HG03342 (cell line): ENCODE measurements around the gene CDK5RAP2.
A peak's percentile ranks its signal among the peaks of the same experiment; 100 is the strongest.

Experiments used
- ATAC-seq: cut with Tn5 transposase; IDR thresholded peaks from one replicate; pipeline ENCODE4 v1.9.1; 2021; ENCODE audit warnings: mild to moderate bottlenecking, moderate library complexity; ENCODE audit not compliant: unreplicated experiment

The CDK5RAP2 gene

DNA sequence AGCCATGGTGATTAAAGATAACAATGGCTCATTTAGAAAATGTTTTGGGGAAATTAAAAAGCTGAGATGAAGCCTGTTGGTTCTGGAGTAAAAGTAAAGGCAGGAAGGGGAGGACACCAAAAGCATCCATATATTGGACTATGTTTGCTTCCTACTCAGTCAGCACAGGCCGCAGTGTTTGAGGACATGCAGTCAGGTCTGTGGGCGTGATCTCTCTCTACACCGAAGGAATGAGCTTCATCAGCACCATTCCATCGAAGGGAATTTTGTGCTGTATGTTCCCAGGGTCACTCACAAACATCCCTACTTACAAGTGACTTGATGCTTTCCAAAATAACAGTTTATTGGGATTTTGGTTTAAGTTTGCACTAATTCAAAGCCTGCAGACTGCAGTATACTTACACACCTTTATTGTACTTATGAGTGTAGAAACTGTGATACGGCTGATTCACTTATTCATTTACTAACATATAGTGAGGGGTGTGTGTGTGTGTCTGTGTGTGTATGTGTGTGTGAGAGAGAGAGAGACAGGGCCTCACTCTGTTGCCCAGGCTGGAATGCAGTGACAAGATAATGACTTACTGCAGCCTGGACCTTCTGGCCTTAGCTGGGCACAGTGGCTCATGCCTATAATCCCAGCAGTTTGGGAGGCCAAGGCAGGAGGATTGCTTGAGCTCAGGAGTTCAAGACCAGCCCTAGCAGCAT is 13.4 kb upstream of the CDK5RAP2 start:
- no peak for ATAC-seq

DNA sequence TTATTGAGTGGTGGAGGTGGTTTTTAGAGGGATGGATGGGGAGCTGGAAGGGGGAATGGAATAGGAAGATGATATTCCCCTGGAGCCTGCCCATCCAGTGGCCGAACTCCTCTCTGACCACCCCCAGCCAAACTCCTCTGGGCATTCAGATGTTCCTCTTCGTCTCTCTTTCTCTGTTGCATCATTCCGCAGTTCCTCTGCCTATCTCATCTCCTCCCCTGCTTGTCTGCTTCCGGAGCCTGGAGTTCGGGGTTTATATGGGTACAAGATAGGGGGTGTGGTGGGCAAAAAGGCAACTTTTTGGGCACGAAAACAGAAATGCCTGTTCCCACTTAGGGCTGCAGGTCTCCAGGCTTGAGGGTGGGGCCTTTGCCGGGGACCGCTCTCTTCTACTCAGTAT is 12.2 kb upstream of the CDK5RAP2 start:
- no peak for ATAC-seq

DNA sequence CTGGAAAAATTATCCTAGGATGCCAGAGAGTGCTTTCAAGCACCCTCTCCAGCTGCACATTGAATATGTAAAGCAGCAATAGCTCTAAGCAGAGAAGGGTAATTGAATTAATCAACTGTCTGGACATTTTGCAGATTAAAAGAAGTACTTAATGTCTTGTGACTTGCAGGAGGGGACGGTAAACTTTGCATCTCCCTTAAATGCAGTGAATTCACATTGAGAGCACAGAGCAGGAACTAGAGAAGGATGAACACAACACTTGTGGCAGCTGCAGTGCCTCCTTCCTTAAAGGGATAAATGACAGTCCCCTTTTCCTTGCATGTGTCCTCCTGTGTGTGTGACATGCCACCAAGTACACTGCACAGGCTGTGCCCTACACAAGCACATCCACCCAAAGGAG is 7.4 kb upstream of the CDK5RAP2 start:
- ATAC-seq: no peak

DNA sequence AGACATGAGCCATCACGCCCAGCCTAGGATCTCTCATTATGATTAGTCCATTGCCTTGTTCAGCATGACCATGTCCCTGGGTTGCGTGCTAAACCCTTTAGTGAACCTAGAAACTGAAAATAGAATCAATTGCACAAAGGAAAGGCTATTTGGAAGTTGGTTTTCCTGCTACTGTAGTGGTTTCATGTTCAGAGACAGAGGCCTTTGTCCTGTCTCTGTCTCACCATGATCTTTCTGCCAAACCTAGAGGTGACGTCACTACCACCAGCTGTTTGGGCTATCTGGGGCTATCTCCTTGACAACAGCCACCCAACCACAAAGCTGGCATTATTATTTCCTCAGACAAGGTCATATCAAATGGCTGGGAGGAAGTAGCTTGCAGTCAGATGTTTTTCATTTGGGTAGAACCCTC is 4.0 kb upstream of the CDK5RAP2 start:
- ATAC-seq: peak; percentile 58

DNA sequence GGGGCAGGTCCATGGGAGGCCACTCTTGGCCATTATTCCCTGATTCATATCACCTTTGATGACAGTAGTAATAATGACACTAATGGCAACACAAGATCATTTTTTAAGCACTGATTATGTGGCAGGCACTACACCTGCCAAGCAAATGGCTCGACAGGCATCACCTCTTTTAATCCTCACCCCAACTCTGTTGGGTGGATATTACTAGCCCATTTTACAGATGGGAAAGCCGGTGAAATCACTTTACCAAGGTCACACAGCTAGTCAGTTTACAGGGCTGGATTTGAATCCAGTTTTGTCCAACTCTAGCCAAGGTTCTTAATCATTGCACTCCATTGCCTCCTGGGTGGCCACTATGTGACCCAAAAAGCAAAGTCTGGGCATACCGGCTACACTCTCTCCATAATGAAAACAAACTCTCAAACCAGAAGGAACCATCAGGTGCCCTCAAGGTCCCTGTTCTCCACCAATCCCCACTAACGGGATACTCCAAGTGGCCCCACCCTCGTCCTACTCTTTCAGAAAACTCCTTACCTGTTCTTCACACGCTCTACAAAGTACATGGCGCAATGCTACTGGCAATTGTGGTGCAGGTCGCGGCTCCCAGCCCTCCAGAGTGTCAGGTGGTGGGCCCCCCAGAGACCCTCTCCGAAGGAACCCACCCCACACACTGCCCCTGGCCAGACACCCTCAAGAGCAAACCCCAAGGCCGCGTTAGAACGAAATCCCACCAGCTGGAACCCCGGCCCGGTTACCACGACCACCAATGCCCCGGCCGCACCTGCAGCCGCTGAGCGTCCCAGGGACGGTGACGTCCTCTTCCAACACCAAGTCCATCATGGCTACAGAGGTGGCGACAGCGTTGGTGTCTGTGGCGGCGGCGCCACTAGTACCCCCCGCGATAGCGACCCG is 572 bp downstream of the CDK5RAP2 start:
- ATAC-seq: peak; percentile 26

DNA sequence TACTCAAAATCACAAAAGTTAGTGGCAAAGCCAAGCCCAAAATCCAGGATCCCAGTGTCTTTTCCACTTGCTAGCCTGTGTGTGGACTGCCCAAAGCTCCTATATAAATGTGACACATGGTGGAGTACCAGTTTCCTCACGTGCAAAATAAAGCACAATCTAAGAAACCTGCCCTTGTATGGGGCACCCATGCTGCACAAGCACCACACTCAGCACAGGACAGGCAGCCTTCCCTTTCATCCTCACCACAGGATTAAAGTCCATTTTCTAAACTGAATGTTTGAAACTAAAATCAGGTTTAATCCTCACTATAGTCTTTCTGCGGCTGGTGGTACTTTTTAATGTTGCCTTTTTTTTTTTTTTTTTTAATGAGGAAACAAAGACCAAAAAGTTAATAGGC is 5.5 kb downstream of the CDK5RAP2 start:
- no peak for ATAC-seq

DNA sequence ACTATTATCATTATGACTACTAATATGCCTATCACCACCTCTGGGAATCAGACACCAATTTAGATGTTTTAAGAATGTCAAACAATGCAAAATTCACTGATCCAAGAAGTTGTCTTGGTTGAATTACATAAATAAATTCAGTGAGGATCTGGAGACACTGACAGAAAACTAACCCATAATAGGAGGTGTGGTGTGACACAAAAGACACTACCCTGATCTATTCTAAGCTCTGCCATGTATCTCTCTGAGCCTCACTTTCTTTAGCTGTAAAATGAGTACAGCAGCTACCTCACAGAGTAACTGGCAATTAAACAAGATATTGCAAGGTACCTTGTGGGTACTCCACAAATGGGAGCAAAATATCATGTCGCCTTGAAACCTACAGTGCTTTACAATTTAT is 7.5 kb downstream of the CDK5RAP2 start:
- no peak for ATAC-seq

DNA sequence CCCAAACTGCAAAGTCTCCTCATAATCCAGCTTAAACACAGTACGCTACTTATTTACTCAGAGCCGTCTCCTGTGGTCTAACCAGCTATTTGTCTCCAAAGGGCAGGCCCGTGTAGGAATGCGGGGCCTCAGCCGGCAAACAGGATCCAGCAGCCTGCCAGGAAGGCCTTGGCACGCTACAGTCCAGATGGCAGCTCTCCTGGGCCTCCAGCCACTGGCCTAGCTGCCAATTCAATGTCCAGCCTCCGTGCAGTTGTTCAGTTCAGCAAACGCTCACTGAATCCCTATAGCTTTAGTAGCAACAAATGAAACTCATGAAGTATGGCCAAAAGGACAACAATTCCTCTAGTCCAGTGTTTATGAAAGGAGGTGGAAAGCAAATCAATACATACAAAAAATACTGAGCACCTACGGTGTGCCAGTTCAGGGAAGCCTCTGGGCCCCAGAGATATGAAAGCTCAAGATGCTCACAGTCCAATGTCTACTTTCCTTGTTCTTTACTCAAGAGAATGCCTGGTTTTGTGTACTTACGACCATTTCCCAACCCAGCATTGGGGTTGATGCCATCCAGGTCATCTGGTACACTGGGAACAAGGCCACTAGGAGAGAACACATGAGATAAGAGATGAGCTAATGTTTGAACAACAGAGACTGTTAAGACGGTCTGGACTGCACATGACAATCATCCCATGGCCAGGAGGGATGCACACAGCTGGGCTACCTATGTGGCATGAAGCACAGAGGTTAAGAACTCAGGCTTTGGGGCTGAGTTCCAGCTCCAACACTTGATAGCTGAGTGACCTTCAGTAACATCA is 8.3 kb downstream of the CDK5RAP2 start:
- no peak for ATAC-seq

DNA sequence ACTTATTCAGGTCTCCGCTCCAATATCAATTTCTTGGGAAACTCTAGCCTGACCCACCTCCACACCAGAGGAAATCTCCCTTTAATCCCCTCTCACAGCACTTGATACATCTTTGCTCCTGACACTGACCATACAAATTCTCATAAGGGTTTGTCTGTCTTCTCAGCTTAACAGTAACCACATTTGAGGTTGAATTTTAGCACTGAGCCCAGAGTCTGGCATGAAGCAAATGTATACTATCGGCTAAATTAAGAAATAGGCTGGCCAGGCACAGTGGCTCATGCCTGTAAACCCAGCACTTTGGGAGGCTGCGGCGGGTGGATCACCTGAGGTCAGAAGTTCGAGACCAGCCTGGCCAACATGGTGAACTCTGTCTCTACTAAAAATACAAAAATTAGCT is 9.7 kb downstream of the CDK5RAP2 start:
- ATAC-seq: no peak

DNA sequence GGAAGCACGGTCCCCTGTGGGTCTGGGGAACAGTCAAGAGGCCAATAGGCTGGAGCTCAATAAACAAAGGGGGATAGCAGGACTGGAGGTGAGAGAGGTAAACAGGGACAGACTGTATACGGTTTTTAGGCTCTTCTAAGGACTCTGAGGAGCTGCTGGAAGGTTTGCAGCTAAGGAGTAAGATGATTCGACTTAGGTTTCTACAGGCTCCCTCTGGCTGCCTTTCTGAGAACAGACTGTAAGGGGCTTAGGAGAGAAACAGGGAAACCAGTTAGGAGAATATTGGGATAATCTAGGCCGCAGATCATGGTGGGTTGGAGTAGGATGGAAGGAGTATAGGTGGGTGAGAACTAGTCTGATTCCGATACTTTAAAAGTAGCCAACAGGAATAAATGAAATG is 10.4 kb downstream of the CDK5RAP2 start:
- ATAC-seq: no peak

DNA sequence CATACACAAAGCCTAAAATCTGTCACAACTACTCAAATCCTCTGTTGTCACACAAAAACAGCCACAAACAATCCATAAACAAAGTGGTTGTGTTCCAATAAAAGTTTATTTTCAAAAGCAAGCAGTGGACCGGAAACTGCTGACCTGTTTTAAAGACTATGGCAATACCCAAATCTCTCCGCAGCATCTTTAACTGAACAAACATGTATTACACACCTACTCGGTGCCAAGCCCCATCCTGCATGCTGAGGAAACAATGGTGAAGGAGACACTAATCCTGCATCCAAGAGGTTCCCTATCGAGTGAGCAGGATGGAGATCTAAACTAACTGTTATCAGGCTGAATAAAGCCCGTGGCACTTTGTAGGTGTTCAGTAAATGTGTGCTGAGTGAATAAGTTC is 11.2 kb downstream of the CDK5RAP2 start:
- no peak for ATAC-seq

DNA sequence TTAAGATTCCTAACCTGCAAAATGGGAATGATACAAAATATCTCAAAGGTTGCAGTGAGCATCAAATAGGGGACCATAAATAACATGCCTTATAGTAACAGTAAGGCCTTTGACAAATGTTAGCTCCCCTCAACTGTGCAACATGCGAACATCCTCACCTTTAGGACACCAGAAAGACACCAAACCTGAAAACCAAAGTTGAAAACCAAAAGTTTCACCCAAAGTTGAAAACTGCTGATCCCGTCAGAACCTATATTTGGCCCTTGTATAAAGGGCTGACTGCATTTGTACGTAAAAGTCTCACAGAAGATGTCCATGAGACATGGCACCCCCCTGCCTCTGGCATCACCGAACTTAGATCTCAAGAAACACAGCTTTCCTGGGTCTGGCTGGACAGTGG is 12.1 kb downstream of the CDK5RAP2 start:
- no peak for ATAC-seq

DNA sequence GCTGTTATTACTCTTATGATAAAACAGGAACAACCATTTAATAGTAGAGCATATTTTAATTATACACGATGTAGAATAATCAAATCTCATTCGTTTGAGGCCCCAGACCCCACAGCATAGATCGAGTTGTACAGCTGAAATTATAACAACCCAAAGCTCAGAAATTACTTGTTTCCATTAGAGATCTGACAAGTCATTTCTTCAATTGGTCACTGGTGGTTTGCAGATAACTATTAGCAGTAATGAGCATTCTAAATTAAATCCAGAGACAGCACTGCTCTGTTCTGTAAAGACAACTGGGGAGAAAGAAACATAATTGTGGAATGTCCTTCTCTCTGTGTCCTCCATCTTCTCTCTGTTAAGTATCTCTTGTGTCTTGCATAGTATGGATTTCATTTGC is 12.9 kb downstream of the CDK5RAP2 start:
- ATAC-seq: no peak

DNA sequence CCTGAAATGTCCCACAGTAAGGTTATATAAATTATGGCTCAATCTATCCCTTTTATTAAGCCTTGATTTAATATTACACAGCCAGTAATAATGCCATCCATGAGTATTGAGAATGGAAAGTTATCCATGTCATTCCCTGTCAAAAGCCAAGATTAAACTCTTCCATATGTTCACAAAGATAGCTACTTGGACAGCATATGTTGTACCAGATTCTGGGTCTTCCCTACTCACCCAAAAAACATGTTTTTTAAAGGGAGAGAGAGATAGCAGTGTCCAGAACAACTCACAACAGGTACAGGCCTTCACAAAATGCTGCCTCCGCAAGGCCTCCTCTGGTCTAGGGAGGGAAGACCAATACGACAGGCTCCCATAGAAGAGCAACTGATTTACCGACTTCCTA is 15.4 kb downstream of the CDK5RAP2 start:
- ATAC-seq: no peak

DNA sequence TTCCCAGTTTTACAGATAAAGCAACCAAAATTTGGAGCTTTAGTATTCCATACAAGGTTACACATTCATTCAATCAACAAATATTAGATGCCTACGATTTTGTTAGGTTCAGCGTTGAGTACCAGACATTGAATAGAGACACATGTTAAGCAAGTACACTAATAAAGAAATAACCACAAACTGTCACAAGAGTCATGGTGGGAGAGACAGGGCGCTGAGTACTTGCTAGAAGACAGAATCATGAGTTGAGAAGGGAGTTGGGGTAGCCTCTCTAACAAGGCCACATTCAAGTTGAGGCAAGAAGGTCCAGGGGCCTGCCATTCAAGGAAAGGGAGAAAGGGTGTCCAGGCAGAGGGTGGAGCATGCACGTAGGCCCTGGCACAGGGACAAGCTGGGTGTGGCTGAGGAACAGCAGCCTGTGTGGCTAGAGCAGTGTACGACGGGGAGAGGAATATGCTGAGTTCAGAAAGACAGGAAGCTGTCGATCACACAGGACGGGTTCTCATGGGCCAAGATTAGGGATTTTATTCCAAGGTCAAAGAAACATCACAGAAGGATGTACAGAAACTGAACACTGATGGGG is 17.0 kb downstream of the CDK5RAP2 start:
- ATAC-seq: no peak

DNA sequence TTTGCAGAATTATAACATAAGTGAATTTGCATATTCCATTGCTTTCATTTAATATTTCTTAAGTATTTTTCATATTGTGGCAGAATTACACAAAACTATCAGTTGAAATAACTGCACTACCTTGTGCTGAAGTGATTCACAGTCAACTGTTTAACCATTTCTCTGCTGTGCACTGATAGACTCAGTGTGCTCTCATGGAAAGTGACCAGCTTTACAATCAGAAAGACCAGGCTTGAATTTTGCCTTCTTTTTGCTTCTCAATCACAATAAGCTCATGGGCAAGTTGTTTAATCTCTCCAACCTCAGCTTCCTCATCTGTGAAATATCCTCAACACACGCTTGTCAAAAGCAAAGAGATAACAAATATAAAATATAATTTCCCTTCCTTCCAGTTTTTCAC is 18.3 kb downstream of the CDK5RAP2 start:
- ATAC-seq: no peak

DNA sequence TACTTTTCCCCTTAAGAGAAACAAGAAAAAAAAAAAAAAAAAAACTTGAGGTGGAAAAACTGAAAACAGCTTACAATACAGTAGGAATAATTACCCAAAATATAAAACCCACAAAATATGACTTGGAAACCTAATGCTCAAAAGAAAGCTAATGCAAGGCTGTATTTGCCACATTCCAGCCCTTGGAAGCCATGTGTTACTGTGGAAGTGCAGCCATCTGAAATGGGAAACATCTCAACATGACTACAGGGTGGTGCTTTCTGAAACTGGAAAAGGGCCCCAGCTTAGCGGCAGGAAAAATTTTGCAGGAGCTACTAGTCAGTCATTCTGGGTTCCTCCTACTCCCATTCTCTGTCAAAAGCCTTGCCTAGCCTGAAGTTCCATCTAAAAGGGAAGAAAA is 20.4 kb downstream of the CDK5RAP2 start:
- ATAC-seq: no peak

DNA sequence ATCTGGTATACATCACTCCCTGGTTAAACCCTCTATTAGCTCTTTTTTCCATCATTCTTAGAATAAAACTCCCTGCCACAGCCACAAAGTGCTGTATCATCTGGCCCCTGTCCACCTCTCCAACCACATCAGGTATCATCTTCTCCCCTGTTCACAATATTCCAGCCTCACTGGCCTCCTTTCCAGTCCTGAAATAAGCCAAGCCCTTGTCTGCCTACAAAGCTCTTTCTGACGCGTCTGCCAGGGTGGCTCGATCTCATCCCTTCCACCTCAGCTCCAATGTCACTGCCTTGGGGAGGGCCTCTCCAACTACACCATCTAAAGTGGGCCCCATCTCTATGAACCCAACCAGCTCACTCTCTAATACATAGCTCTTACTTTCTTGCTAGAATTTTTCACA is 21.5 kb downstream of the CDK5RAP2 start:
- ATAC-seq: no peak

DNA sequence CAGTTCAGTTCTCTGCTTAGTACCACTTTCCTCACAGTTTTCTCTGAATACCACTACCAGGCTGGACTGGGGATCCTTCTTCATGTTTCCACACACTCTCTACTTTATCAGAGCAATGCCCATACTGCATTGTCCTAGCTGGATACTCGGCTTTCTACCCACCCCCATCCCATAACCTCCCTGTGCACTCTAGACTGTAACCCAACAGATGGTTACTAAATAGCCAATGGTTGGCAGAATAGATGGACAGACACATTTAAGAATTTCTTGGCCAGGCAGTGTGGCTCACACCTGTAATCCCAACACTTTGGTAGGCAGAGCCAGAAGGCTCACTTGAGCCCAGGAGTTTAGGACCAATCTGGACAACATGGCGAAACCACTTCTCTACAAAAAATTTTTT is 22.8 kb downstream of the CDK5RAP2 start:
- ATAC-seq: no peak

DNA sequence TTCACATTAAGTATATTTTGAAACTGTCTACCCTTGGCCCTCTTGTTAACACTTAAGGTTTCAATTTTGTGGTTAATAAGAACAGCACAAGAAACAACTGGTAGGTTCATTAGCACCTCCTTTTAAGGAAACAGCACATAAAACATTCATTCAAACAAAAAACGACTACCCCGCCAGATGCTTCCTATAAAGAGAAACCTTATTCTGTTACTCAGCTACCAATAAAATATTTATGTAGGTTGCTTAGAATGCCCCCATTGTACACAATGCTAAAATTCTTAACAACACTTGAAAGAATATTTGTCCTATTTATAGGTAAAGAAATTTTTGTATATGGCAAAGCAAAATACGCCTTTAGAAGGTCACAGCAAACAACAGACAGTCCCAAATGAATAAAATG is 23.2 kb downstream of the CDK5RAP2 start:
- ATAC-seq: no peak

DNA sequence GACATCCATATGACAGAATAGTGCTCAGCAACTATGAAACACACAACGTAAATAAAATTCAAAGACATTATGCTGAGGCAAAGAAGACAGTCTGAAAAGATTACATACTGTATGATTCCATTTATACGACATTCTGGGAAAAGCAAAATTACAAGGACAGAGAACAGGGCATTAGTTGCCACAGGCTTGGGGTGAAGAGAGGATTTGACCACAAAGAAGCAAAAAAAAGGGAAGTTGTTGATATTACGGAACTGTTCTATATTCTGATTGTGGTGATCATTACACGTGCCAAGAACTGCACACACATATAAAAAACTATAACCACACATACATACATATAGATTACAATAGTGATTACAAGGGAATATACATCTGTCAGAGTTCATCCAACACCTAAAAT is 24.1 kb downstream of the CDK5RAP2 start:
- no peak for ATAC-seq
